HEK293 (cell line): Measurements from ENCODE around the gene GREB1L.

ENCODE experiments used
- CTCF ChIA-PET: fragments of 350-600 bp; formaldehyde crosslinking; extraction: SDS; loops from one replicate; lab custom pipeline; 2021; ENCODE audit warnings: antibody characterized with exemption; lab: Yijun Ruan, JAX
- POLR2A ChIA-PET: fragments of 300-600 bp; formaldehyde crosslinking; extraction: SDS; loops from one replicate; lab custom pipeline; 2020; ENCODE audit warnings: antibody characterized with exemption, inconsistent platforms; lab: Yijun Ruan, JAX
- H3K27ac ChIP-seq: fragments of 200-500 bp; sonication (Bioruptor generic); 2 replicates; pipeline ENCODE4 v1.5.1; 2014; ENCODE audit warnings: low read depth, low read length, control low read depth, inconsistent platforms; ENCODE audit errors: extremely low read depth
- H3K36me3 ChIP-seq, 2 experiments: fragments of 200-500 bp in 1 of 2; sonication (Bioruptor generic) in 1 of 2; 1 replicate in 1 of 2; 2 replicates in 1 of 2; pipeline ENCODE4 v1.5.1; 2014 to 2017; ENCODE audit warnings: inconsistent platforms in 2 of 2, low read length in 2 of 2; ENCODE audit not compliant: control insufficient read depth in 2 of 2, insufficient read depth in 1 of 2
- H3K4me1 ChIP-seq: fragments of 200-500 bp; sonication (Bioruptor generic); 2 replicates; pipeline ENCODE4 v1.5.1; 2014; ENCODE audit warnings: mild to moderate bottlenecking, low read length, inconsistent platforms; ENCODE audit not compliant: control insufficient read depth, insufficient read depth
- H3K4me3 ChIP-seq: 2 replicates; pipeline ENCODE4 v1.5.1; 2011; ENCODE audit warnings: low read depth, mild to moderate bottlenecking, control low read depth, low read length, moderate library complexity
- H3K9me3 ChIP-seq: fragments of 200-500 bp; sonication (Bioruptor generic); 2 replicates; pipeline ENCODE4 v1.5.1; 2014; ENCODE audit warnings: low read depth, low read length, inconsistent platforms; ENCODE audit not compliant: control insufficient read depth, insufficient read depth
- CTCF ChIP-seq: fragments of 450-650 bp; formaldehyde crosslinking; IDR thresholded peaks from 2 replicates; pipeline ENCODE4 v1.5.1; 2016; ENCODE audit warnings: missing biosample characterization, missing genetic modification characterization
- KLF16 ChIP-seq: fragments of 450-650 bp; formaldehyde crosslinking; IDR thresholded peaks from 2 replicates; pipeline ENCODE4 v1.5.1; 2017; ENCODE audit warnings: missing biosample characterization, missing genetic modification characterization
- KLF8 ChIP-seq: fragments of 450-650 bp; formaldehyde crosslinking; IDR thresholded peaks from 2 replicates; pipeline ENCODE4 v1.5.1; 2016; ENCODE audit warnings: missing biosample characterization, missing genetic modification characterization
- REPIN1 ChIP-seq: fragments of 450-650 bp; formaldehyde crosslinking; IDR thresholded peaks from 2 replicates; pipeline ENCODE4 v1.5.1; 2017; ENCODE audit warnings: missing biosample characterization, missing genetic modification characterization, low read depth
- ZBTB7A ChIP-seq: fragments of 450-650 bp; formaldehyde crosslinking; IDR thresholded peaks from 2 replicates; pipeline ENCODE4 v1.5.1; 2016; ENCODE audit warnings: low read depth, missing biosample characterization, missing genetic modification characterization
- ZFP37 ChIP-seq: fragments of 450-650 bp; formaldehyde crosslinking; IDR thresholded peaks from 2 replicates; pipeline ENCODE4 v1.5.1; 2016; ENCODE audit warnings: missing biosample characterization, missing genetic modification characterization
- ZNF175 ChIP-seq: fragments of 450-650 bp; formaldehyde crosslinking; IDR thresholded peaks from 2 replicates; pipeline ENCODE4 v1.5.1; 2016; ENCODE audit warnings: missing biosample characterization, missing genetic modification characterization
- ZNF302 ChIP-seq: fragments of 450-650 bp; formaldehyde crosslinking; IDR thresholded peaks from 2 replicates; pipeline ENCODE4 v1.5.1; 2016; ENCODE audit warnings: missing biosample characterization, missing genetic modification characterization, low read depth
- ZNF354C ChIP-seq: fragments of 450-650 bp; formaldehyde crosslinking; IDR thresholded peaks from 2 replicates; pipeline ENCODE4 v1.5.1; 2016; ENCODE audit warnings: missing biosample characterization, missing genetic modification characterization, low read depth, borderline replicate concordance
- ZNF514 ChIP-seq: fragments of 450-650 bp; formaldehyde crosslinking; IDR thresholded peaks from 2 replicates; pipeline ENCODE4 v1.5.1; 2016; ENCODE audit warnings: missing biosample characterization, missing genetic modification characterization
- ZNF518A ChIP-seq: fragments of 450-650 bp; formaldehyde crosslinking; conservative IDR thresholded peaks from 2 replicates; pipeline ENCODE4 v1.5.1; 2016; ENCODE audit warnings: low read depth, missing biosample characterization, missing genetic modification characterization
- ZNF596 ChIP-seq: fragments of 450-650 bp; IDR thresholded peaks from 2 replicates; pipeline ENCODE4 v1.5.0; 2018; ENCODE audit warnings: missing biosample characterization, mild to moderate bottlenecking, missing genetic modification characterization, moderate library complexity
- ZNF677 ChIP-seq: fragments of 450-650 bp; IDR thresholded peaks from 2 replicates; pipeline ENCODE4 v1.5.0; 2018; ENCODE audit warnings: missing biosample characterization, mild to moderate bottlenecking, missing genetic modification characterization, moderate library complexity
- ZNF76 ChIP-seq: fragments of 450-650 bp; formaldehyde crosslinking; IDR thresholded peaks from 2 replicates; pipeline ENCODE4; 2016; ENCODE audit warnings: low read depth, missing biosample characterization, missing genetic modification characterization, borderline replicate concordance
- ZNF785 ChIP-seq: fragments of 450-650 bp; formaldehyde crosslinking; IDR thresholded peaks from 2 replicates; pipeline ENCODE4 v1.5.1; 2016; ENCODE audit warnings: missing biosample characterization, missing genetic modification characterization
- TF ChIP-seq, protein P1 (sequence below): fragments of 450-650 bp; formaldehyde crosslinking; IDR thresholded peaks from 2 replicates; pipeline ENCODE4 v1.5.1; 2017; ENCODE audit warnings: missing biosample characterization, missing genetic modification characterization
- TF ChIP-seq, protein P2 (sequence below): fragments of 450-650 bp; formaldehyde crosslinking; conservative IDR thresholded peaks from 2 replicates; pipeline ENCODE4 v1.5.1; 2016; ENCODE audit warnings: low read depth, missing biosample characterization, missing genetic modification characterization
- TF ChIP-seq, protein P3 (sequence below): fragments of 450-650 bp; formaldehyde crosslinking; IDR thresholded peaks from 2 replicates; pipeline ENCODE4 v1.5.1; 2016; ENCODE audit warnings: missing biosample characterization, missing genetic modification characterization, borderline replicate concordance

Gene GREB1L

GRCh38 chr18:21452796-21453510 is 210.9 kb downstream of the GREB1L start:
- ChIA-PET POLR2A (no interaction called here), CTCF (interaction anchor here (0.6 to 1.7 kb wide), 4 partner anchors 8 to 258 kb away, joined by 4 to 5 read pairs (median 4); no protein-coding TSS in a partner anchor)
- no peak overlapping the region for H3K27ac ChIP-seq
- H3K4me3 ChIP-seq = no peak overlapping the region
- H3K9me3 ChIP-seq = no peaks in the 10 kb centered on the region
- TF ChIP-seq ZNF596 (tag by site-specific recombination) = no peak
- no peak for TF ChIP-seq ZNF518A
- no peak for TF ChIP-seq REPIN1 (tag by site-specific recombination)
- no peak for TF ChIP-seq ZNF785 (tag by site-specific recombination)
- TF ChIP-seq, protein P1, sequence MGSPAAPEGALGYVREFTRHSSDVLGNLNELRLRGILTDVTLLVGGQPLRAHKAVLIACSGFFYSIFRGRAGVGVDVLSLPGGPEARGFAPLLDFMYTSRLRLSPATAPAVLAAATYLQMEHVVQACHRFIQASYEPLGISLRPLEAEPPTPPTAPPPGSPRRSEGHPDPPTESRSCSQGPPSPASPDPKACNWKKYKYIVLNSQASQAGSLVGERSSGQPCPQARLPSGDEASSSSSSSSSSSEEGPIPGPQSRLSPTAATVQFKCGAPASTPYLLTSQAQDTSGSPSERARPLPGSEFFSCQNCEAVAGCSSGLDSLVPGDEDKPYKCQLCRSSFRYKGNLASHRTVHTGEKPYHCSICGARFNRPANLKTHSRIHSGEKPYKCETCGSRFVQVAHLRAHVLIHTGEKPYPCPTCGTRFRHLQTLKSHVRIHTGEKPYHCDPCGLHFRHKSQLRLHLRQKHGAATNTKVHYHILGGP = no peak
- no peak for TF ChIP-seq ZNF175 (tag by site-specific recombination)
- TF ChIP-seq, all 188 proteins: peak for 0
- Histone ChIP-seq H3K36me3 (peaks cover 6 to 32% of the 10 kb centered on the region in 2 experiments; a peak in 2 of 3 replicates), H3K4me1 (peaks cover 9% of the 10 kb centered on the region; the same call in 1 of the 2 replicates)

- Histone ChIP-seq H3K4me3 (no peak overlapping the region), H3K9me3 (no peaks in the 10 kb centered on the region), H3K4me1 (peaks cover 9% of the 10 kb centered on the region; the same call in 1 of the 2 replicates), H3K27ac (no peak overlapping the region), H3K36me3 (peaks cover 6 to 32% of the 10 kb centered on the region in 2 experiments; a peak in 2 of 3 replicates)
- CTCF ChIA-PET = interaction anchor here (0.9 to 1.7 kb wide), 2 partner anchors 9 to 258 kb away, joined by 5 read pairs; no protein-coding TSS in a partner anchor
- POLR2A ChIA-PET = no interaction called here
- TF ChIP-seq, protein P2, sequence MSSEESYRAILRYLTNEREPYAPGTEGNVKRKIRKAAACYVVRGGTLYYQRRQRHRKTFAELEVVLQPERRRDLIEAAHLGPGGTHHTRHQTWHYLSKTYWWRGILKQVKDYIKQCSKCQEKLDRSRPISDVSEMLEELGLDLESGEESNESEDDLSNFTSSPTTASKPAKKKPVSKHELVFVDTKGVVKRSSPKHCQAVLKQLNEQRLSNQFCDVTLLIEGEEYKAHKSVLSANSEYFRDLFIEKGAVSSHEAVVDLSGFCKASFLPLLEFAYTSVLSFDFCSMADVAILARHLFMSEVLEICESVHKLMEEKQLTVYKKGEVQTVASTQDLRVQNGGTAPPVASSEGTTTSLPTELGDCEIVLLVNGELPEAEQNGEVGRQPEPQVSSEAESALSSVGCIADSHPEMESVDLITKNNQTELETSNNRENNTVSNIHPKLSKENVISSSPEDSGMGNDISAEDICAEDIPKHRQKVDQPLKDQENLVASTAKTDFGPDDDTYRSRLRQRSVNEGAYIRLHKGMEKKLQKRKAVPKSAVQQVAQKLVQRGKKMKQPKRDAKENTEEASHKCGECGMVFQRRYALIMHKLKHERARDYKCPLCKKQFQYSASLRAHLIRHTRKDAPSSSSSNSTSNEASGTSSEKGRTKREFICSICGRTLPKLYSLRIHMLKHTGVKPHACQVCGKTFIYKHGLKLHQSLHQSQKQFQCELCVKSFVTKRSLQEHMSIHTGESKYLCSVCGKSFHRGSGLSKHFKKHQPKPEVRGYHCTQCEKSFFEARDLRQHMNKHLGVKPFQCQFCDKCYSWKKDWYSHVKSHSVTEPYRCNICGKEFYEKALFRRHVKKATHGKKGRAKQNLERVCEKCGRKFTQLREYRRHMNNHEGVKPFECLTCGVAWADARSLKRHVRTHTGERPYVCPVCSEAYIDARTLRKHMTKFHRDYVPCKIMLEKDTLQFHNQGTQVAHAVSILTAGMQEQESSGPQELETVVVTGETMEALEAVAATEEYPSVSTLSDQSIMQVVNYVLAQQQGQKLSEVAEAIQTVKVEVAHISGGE (tag by site-specific recombination) = no peak
- TF ChIP-seq ZNF354C (tag by site-specific recombination) (no peak), CTCF (tag by site-specific recombination) (no peak), ZNF677 (tag by site-specific recombination) (no peak), ZNF76 (tag by site-specific recombination) (no peak), ZNF514 (tag by site-specific recombination) (no peak), ZBTB7A (tag by site-specific recombination) (no peak), ZNF302 (tag by site-specific recombination) (no peak), KLF16 (tag by site-specific recombination) (no peak), KLF8 (tag by site-specific recombination) (no peak), ZFP37 (no peak)
- TF ChIP-seq, protein P3, sequence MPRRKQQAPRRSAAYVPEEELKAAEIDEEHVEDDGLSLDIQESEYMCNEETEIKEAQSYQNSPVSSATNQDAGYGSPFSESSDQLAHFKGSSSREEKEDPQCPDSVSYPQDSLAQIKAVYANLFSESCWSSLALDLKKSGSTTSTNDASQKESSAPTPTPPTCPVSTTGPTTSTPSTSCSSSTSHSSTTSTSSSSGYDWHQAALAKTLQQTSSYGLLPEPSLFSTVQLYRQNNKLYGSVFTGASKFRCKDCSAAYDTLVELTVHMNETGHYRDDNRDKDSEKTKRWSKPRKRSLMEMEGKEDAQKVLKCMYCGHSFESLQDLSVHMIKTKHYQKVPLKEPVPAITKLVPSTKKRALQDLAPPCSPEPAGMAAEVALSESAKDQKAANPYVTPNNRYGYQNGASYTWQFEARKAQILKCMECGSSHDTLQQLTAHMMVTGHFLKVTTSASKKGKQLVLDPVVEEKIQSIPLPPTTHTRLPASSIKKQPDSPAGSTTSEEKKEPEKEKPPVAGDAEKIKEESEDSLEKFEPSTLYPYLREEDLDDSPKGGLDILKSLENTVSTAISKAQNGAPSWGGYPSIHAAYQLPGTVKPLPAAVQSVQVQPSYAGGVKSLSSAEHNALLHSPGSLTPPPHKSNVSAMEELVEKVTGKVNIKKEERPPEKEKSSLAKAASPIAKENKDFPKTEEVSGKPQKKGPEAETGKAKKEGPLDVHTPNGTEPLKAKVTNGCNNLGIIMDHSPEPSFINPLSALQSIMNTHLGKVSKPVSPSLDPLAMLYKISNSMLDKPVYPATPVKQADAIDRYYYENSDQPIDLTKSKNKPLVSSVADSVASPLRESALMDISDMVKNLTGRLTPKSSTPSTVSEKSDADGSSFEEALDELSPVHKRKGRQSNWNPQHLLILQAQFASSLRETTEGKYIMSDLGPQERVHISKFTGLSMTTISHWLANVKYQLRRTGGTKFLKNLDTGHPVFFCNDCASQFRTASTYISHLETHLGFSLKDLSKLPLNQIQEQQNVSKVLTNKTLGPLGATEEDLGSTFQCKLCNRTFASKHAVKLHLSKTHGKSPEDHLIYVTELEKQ (tag by site-specific recombination) = no peak
Observed at GRCh38 chr18:21453511-21453901, 211.5 kb downstream of the GREB1L start.
